ENCODE data around the gene TXNDC11.

The TXNDC11 gene

DNA sequence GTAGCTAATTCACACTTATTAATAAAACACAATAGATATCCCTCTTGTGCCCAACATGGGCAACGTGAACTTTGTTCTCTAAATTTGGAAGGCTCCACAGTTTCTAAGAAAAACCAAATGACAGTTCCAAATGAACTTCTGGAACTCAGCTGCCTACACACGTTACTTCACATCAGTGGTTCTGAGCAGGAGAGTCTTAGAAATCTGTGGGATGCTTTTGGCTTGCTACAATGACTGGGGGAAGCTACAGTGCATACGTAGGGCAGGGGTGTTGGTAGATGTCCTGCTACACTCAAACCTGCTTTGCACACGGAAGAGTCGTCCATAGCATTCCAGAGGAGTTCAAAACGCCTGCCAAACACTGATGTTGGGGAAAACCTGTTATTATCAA lies 8.0 kb downstream of the TXNDC11 start:
- H3K4me3 ChIP-seq (replicated peaks in 1 of 2; ENCODE audit: low read depth in 2 of 2, low read length in 2 of 2): no peak overlapping the region
- no peak for DNase-seq (ENCODE audit: low read depth in 2 of 2)
- no peak for TF ChIP-seq CTCF (IDR thresholded peaks at IDR 0.05; ENCODE audit: low read depth, low read length)

DNA sequence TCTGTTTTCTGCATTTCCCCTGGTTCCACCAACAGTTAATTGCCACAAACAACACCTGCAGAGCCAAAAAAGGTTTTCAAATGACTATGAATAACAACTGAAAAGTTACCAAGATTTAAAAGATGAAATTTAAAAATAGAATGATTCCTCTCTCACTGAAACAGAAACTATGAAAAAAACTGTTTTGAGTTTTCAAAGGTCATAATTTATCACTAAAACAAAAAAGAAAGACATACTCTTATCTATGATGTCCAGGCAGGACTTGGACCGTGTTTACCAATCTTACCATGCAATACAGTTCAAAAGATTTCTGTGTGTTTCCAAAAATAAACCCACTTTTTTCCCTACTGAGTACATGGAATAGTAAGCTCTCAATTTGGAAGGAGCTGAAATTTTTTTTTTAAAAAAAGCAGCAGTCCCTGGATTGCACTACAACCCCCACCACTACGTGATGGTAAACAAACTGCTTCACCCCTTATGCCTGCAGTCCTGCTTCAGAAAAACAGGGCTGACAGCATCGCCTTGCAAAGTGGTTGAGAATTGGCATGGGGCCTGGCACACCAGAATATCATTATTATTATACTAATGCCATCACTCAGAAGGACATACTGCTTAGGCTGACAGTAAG lies 8.5 kb downstream of the TXNDC11 start:
- DNase-seq (ENCODE audit: low read depth in 2 of 2): no peak
- no peak overlapping the region for H3K4me3 ChIP-seq (replicated peaks in 1 of 2; ENCODE audit: low read depth in 2 of 2, low read length in 2 of 2)
- no peak for TF ChIP-seq CTCF (IDR thresholded peaks at IDR 0.05; ENCODE audit: low read depth, low read length)

GRCh38 chr16:11731222-11731621 lies 11.4 kb downstream of the TXNDC11 start:
- TF ChIP-seq CTCF (IDR thresholded peaks at IDR 0.05; ENCODE audit: low read depth, low read length): no peak
- no peak overlapping the region for H3K4me3 ChIP-seq (replicated peaks in 1 of 2; ENCODE audit: low read depth in 2 of 2, low read length in 2 of 2)

DNA sequence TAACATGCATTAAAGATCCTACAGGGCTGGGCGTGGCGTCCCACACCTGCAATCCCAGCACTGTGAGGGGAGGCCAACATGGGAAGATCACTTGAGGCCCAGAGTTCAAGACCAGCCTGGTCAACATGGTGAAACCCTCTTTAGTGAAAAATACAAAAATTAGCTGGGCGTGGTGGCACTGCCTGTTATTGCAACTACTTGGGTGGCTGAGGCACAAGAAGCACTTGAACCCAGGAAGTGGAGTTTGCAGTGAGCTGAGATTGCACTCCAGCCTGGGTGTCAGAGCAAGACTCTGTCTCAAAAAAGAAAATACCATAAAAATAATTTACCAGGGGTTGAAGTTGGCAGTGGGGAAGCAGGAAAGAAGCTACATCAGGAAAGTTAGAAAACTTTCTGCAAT lies 12.9 kb downstream of the TXNDC11 start:
- H3K4me3 ChIP-seq (replicated peaks in 1 of 2; ENCODE audit: low read depth in 2 of 2, low read length in 2 of 2): no peak overlapping the region
- DNase-seq (ENCODE audit: low read depth in 2 of 2): no peak
- no peak for TF ChIP-seq CTCF (IDR thresholded peaks at IDR 0.05; ENCODE audit: low read depth, low read length)

More at GRCh38 chr16:11731222-11731621, 11.4 kb downstream of the TXNDC11 start:
- DNase-seq (ENCODE audit: low read depth in 2 of 2): no peak

GRCh38 chr16:11727796-11728543 lies 14.7 kb downstream of the TXNDC11 start:
- TF ChIP-seq CTCF (IDR thresholded peaks at IDR 0.05; ENCODE audit: low read depth, low read length): no peak
- no peak for DNase-seq (ENCODE audit: low read depth in 2 of 2)

DNA sequence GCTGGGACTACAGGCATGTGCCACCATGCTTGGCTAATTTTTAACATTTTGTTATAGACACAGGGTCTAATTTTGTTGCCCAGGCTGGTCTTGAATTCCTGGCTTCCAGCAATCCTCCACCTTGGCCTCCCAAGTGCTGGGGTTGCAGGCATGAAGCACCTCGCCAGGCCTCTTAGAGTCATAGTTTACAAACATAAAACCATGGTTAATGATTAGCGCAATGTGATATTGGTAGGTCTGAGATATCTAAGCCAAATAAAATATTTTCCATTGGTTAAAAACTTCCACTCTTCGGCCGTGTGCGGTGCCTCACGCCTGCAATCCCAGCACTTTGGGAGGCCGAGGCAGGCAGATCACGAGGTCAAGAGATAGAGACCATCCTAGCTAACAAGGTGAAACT lies 16.6 kb downstream of the TXNDC11 start:
- H3K4me3 ChIP-seq (replicated peaks in 1 of 2; ENCODE audit: low read depth in 2 of 2, low read length in 2 of 2): no peak overlapping the region
- TF ChIP-seq CTCF (IDR thresholded peaks at IDR 0.05; ENCODE audit: low read depth, low read length): no peak
- no peak for DNase-seq (ENCODE audit: low read depth in 2 of 2)

More at GRCh38 chr16:11727796-11728543, 14.7 kb downstream of the TXNDC11 start:
- no peak overlapping the region for H3K4me3 ChIP-seq (replicated peaks in 1 of 2; ENCODE audit: low read depth in 2 of 2, low read length in 2 of 2)
